ENCODE measurements around the gene SERGEF. TPM values are rescaled to one million over a fixed set of nuclear protein-coding genes. Genes with fewer than 3 reads are reported as not detected.

SERGEF gene
- total RNA-seq, 1 donor from 2014 or later: 17.6 TPM

DNA sequence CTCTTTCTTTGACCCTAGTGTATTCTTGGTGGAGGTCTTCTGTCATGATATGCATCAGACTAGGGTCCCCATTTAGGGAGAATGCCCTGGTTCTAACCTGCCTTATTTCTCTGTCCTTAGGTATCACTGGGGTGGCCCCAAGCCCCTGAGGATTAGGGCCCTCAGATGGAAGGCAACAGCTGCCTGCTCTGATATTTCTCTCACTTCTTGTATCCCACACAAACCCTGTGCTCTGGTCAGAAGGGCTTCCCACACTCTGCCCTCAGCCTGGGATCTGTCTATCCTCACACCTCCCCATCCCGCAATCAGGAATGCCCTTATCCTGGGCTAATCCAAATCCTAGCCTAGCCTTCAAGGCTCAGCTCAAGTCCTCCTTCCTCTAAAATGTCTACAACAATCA, 202.8 kb downstream of the SERGEF start:
- Histone ChIP-seq H3K36me3 (ENCODE audit: insufficient read depth, low read length) (no peaks in the 10 kb centered on the region), H2AFZ (ENCODE audit: low read depth, low read length) (no peak overlapping the region), H3K4me2 (ENCODE audit: low read length) (no peak overlapping the region), H3K79me2 (ENCODE audit: insufficient read depth, low read length) (no peaks in the 10 kb centered on the region), H3K9me3 (ENCODE audit: insufficient read depth, low read depth, low read length) (no peaks in the 10 kb centered on the region), H3K27me3 (ENCODE audit: insufficient read depth, low read length) (no peaks in the 10 kb centered on the region), H3K27ac (ENCODE audit: low read depth, low read length) (no peak overlapping the region), H3K4me1 (ENCODE audit: insufficient read depth, low read length) (peaks cover 10% of the 10 kb centered on the region), H3K4me3 (ENCODE audit: insufficient read depth, low read depth, low read length) (no peak overlapping the region), H3K9ac (ENCODE audit: low read length) (no peak overlapping the region), H4K20me1 (ENCODE audit: insufficient read depth, low read length) (peaks cover 9% of the 10 kb centered on the region)
- H3K27ac Mint-ChIP-seq (ENCODE audit: unreplicated experiment): no peak overlapping the region
- no peaks in the 10 kb centered on the region for H3K36me3 Mint-ChIP-seq (ENCODE audit: low read depth, unreplicated experiment)
- no peaks in the 10 kb centered on the region for H3K9me3 Mint-ChIP-seq (ENCODE audit: unreplicated experiment)
- TF ChIP-seq, protein P1, sequence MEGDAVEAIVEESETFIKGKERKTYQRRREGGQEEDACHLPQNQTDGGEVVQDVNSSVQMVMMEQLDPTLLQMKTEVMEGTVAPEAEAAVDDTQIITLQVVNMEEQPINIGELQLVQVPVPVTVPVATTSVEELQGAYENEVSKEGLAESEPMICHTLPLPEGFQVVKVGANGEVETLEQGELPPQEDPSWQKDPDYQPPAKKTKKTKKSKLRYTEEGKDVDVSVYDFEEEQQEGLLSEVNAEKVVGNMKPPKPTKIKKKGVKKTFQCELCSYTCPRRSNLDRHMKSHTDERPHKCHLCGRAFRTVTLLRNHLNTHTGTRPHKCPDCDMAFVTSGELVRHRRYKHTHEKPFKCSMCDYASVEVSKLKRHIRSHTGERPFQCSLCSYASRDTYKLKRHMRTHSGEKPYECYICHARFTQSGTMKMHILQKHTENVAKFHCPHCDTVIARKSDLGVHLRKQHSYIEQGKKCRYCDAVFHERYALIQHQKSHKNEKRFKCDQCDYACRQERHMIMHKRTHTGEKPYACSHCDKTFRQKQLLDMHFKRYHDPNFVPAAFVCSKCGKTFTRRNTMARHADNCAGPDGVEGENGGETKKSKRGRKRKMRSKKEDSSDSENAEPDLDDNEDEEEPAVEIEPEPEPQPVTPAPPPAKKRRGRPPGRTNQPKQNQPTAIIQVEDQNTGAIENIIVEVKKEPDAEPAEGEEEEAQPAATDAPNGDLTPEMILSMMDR (IDR thresholded peaks at IDR 0.05; ENCODE audit: insufficient read depth, low read depth, low read length): no peak
- TF ChIP-seq EZH2 (IDR thresholded peaks at IDR 0.05; ENCODE audit: insufficient read depth, low read length): no peak
- H3K4me1 Mint-ChIP-seq (ENCODE audit: low read depth, unreplicated experiment): no peaks in the 10 kb centered on the region
- peaks cover 5% of the 10 kb centered on the region for H3K27me3 Mint-ChIP-seq (ENCODE audit: low read depth, unreplicated experiment)
- DNase-seq (ENCODE audit: low read depth): no peak
- FAIRE-seq: no peak
- H3K4me3 Mint-ChIP-seq (ENCODE audit: unreplicated experiment): no peak overlapping the region

DNA sequence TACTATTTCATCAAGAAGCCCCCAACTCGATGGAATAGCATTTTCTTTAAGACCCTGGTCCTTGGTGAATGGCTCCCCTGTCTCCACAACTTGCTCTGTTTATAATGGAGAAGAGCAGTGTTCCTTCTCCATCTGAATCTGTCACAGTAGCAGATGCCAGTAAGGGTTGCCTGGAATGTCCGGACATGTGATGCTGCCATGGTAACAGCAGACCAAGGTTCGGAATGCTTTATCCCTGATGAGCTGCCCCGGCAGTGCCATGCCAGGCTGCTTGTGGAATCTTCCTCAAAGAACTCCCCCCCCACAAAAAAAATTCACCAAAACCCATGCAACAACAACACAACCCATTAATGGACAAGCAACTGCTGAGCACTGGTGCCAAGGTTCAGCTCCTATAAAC, 205.8 kb downstream of the SERGEF start:
- Mint-ChIP-seq H3K36me3 (ENCODE audit: low read depth, unreplicated experiment) (no peaks in the 10 kb centered on the region), H3K27ac (ENCODE audit: unreplicated experiment) (no peak overlapping the region), H3K4me3 (ENCODE audit: unreplicated experiment) (no peak overlapping the region), H3K9me3 (ENCODE audit: unreplicated experiment) (no peaks in the 10 kb centered on the region), H3K27me3 (ENCODE audit: low read depth, unreplicated experiment) (peaks cover 3% of the 10 kb centered on the region), H3K4me1 (ENCODE audit: low read depth, unreplicated experiment) (peaks cover 4% of the 10 kb centered on the region)
- DNase-seq (ENCODE audit: low read depth) (no peak), FAIRE-seq (no peak)
- TF ChIP-seq EZH2 (IDR thresholded peaks at IDR 0.05; ENCODE audit: insufficient read depth, low read length): no peak
- TF ChIP-seq, protein P1 (IDR thresholded peaks at IDR 0.05; ENCODE audit: insufficient read depth, low read depth, low read length): no peak
- H2AFZ ChIP-seq (ENCODE audit: low read depth, low read length): no peak overlapping the region
- H3K27me3 ChIP-seq (ENCODE audit: insufficient read depth, low read length): no peaks in the 10 kb centered on the region
- H3K9ac ChIP-seq (ENCODE audit: low read length): no peak overlapping the region
- H3K9me3 ChIP-seq (ENCODE audit: insufficient read depth, low read depth, low read length): no peaks in the 10 kb centered on the region
- H3K4me3 ChIP-seq (ENCODE audit: insufficient read depth, low read depth, low read length): no peak overlapping the region
- no peak overlapping the region for H3K27ac ChIP-seq (ENCODE audit: low read depth, low read length)
- H3K36me3 ChIP-seq (ENCODE audit: insufficient read depth, low read length): no peaks in the 10 kb centered on the region
- no peaks in the 10 kb centered on the region for H3K79me2 ChIP-seq (ENCODE audit: insufficient read depth, low read length)
- H3K4me1 ChIP-seq (ENCODE audit: insufficient read depth, low read length): no peaks in the 10 kb centered on the region
- H4K20me1 ChIP-seq (ENCODE audit: insufficient read depth, low read length): peaks cover 9% of the 10 kb centered on the region
- no peak overlapping the region for H3K4me2 ChIP-seq (ENCODE audit: low read length)

DNA sequence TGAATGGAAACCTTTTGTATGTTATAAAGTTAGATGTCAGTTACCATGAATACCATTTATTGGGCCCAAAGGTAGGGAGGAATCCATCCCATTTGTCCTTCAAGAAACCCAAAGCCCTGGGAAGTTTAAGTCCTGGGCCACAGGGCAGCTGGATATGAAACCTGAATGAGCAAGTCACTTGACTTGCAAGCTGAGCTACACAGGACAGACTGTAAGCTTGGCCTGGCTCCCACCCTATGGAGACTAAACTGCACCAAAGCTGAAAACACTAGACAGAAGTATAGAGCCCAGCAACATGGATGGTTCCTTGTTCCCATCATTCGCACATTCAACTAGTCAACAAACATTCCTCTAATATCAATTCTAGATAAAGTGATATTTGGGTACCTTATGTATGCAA, 207.0 kb downstream of the SERGEF start:
- Histone ChIP-seq H3K4me3 (ENCODE audit: insufficient read depth, low read depth, low read length) (no peak overlapping the region), H3K4me1 (ENCODE audit: insufficient read depth, low read length) (no peaks in the 10 kb centered on the region), H3K36me3 (ENCODE audit: insufficient read depth, low read length) (no peaks in the 10 kb centered on the region), H4K20me1 (ENCODE audit: insufficient read depth, low read length) (no peaks in the 10 kb centered on the region), H3K27me3 (ENCODE audit: insufficient read depth, low read length) (no peaks in the 10 kb centered on the region), H3K9me3 (ENCODE audit: insufficient read depth, low read depth, low read length) (no peaks in the 10 kb centered on the region), H3K9ac (ENCODE audit: low read length) (no peak overlapping the region), H3K4me2 (ENCODE audit: low read length) (no peak overlapping the region), H2AFZ (ENCODE audit: low read depth, low read length) (no peak overlapping the region), H3K27ac (ENCODE audit: low read depth, low read length) (no peak overlapping the region), H3K79me2 (ENCODE audit: insufficient read depth, low read length) (no peaks in the 10 kb centered on the region)
- peaks cover 4% of the 10 kb centered on the region for H3K4me1 Mint-ChIP-seq (ENCODE audit: low read depth, unreplicated experiment)
- DNase-seq (ENCODE audit: low read depth) (no peak), FAIRE-seq (no peak)
- H3K36me3 Mint-ChIP-seq (ENCODE audit: low read depth, unreplicated experiment): no peaks in the 10 kb centered on the region
- no peaks in the 10 kb centered on the region for H3K9me3 Mint-ChIP-seq (ENCODE audit: unreplicated experiment)
- no peak for TF ChIP-seq EZH2 (IDR thresholded peaks at IDR 0.05; ENCODE audit: insufficient read depth, low read length)
- TF ChIP-seq, protein P1 (IDR thresholded peaks at IDR 0.05; ENCODE audit: insufficient read depth, low read depth, low read length): no peak
- H3K4me3 Mint-ChIP-seq (ENCODE audit: unreplicated experiment): no peak overlapping the region
- no peak overlapping the region for H3K27ac Mint-ChIP-seq (ENCODE audit: unreplicated experiment)
- H3K27me3 Mint-ChIP-seq (ENCODE audit: low read depth, unreplicated experiment): peaks cover 3% of the 10 kb centered on the region

Measured in astrocyte (in vitro differentiated cells and primary cell).